Mucosa of gallbladder (tissue), 1 donor: Measurements from ENCODE around the gene SPATA19. TPM values are rescaled to one million over a fixed set of nuclear protein-coding genes. Genes with fewer than 3 reads are reported as not detected.
"Not testable (repeated sequence)": the region's sequence is repeated elsewhere in the genome, so short reads cannot be mapped to it uniquely, and the experiment has no call there.

Source experiments
- DNase-seq: peaks from one replicate; pipeline ENCODE4 v3.0.0-alpha.2; 2020; ENCODE audit warnings: low spot score
- total RNA-seq: library from RNA; stranded (reverse); gene quantifications from one replicate; pipeline ENCODE4 v1.2.1, GENCODE V29; 2021
- donor health status: DM: no; HTN: no; CAD: no.

SPATA19 gene
- not detected for total RNA-seq

- no peak for DNase-seq
These were observed at the start of gene SPATA19 for GRCh38 chr11:133845413-133845812. Gene SPATA19, minus strand, starts transcription at chr11:133845513. Its CDS starts 67 bp downstream, at chr11:133845446.

GRCh38 chr11:133895061-133895479 is 49.8 kb upstream of the SPATA19 start:
- DNase-seq, result no peak

GRCh38 chr11:133893381-133893780 is 48.1 kb upstream of the SPATA19 start:
- DNase-seq, result no peak

- peak; percentile 16 for DNase-seq
These were observed 47.5 kb upstream of the SPATA19 start for GRCh38 chr11:133892584-133893380.

- DNase-seq, result no peak
These were observed 46.8 kb upstream of the SPATA19 start for GRCh38 chr11:133892126-133892525.

- DNase-seq, result no peak
These were observed 44.6 kb upstream of the SPATA19 start for GRCh38 chr11:133889893-133890292.

- DNase-seq, result no peak
These were observed 43.9 kb upstream of the SPATA19 start for GRCh38 chr11:133889188-133889587.

- no peak for DNase-seq
These were observed 42.5 kb upstream of the SPATA19 start for GRCh38 chr11:133887692-133888332.

GRCh38 chr11:133886029-133886428 is 40.7 kb upstream of the SPATA19 start:
- no peak for DNase-seq

GRCh38 chr11:133872160-133872559 is 26.8 kb upstream of the SPATA19 start:
- no peak for DNase-seq

GRCh38 chr11:133867456-133867855 is 22.1 kb upstream of the SPATA19 start:
- no peak for DNase-seq

- DNase-seq, result no peak
These were observed 20.2 kb upstream of the SPATA19 start for GRCh38 chr11:133865466-133865865.

GRCh38 chr11:133864756-133865155 is 19.4 kb upstream of the SPATA19 start:
- no peak for DNase-seq

- no peak for DNase-seq
These were observed 14.8 kb upstream of the SPATA19 start for GRCh38 chr11:133860151-133860550.

GRCh38 chr11:133854330-133854960 is 9.1 kb upstream of the SPATA19 start:
- DNase-seq, result not testable (repeated sequence)

- DNase-seq, result no peak
These were observed 1.1 kb downstream of the SPATA19 start for GRCh38 chr11:133844217-133844616.

- no peak for DNase-seq
These were observed 1.8 kb downstream of the SPATA19 start for GRCh38 chr11:133843454-133843987.

- DNase-seq, result no peak
These were observed 2.6 kb downstream of the SPATA19 start for GRCh38 chr11:133842730-133843129.

- DNase-seq, result no peak
These were observed 3.3 kb downstream of the SPATA19 start for GRCh38 chr11:133842053-133842452.

- DNase-seq, result no peak
These were observed 3.9 kb downstream of the SPATA19 start for GRCh38 chr11:133841279-133842043.

- DNase-seq, result peak; percentile 8
These were observed 4.8 kb downstream of the SPATA19 start for GRCh38 chr11:133840479-133840941.
